ENCODE results near the gene CDH2. TPM values are rescaled to one million over a fixed set of nuclear protein-coding genes. Genes with fewer than 3 reads are reported as not detected.

Gene CDH2
- polyA plus RNA-seq, 1 donor from 2014 or later: 199 TPM

DNA sequence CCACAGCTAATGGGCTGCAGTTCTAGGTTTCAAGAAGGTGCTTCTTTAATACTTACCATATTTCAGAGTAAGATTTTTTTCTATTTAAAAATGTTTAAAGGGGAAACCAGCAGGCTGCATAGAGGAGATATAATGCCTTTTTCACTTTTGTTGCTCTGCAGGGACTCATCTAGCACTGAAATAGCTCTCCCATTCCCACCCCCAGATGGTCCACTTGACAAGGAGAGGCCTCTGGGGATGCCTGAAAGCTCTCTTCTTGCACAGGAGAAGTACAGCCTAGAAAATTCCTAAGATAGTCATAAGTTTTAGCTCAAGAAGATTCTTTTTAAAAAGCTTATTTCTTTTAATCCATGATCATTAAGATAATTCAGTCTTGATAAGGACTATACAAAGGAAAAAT lies 126.4 kb downstream of the CDH2 start:
- Histone ChIP-seq H4K20me1 (ENCODE audit: insufficient read depth) (no peaks in the 10 kb centered on the region), H3F3A (ENCODE audit: insufficient read depth, low read length, poor library complexity, severe bottlenecking) (no peaks in the 10 kb centered on the region), H3K27me3 (ENCODE audit: insufficient read depth, low read depth, low read length) (no peaks in the 10 kb centered on the region), H3K36me3 (ENCODE audit: insufficient read depth, low read length) (no peaks in the 10 kb centered on the region), H2AFZ (ENCODE audit: low read depth, low read length) (no peak overlapping the region), H3K9me2 (ENCODE audit: insufficient read depth, low read length) (no peaks in the 10 kb centered on the region), H3K9ac (ENCODE audit: low read length) (no peak overlapping the region), H3K27ac (ENCODE audit: low read length) (peak overlapping the region; percentile 2), H3K4me2 (ENCODE audit: low read length) (no peak overlapping the region), H3K79me2 (replicated peaks; ENCODE audit: insufficient read depth, low read length) (peaks cover 94% of the 10 kb centered on the region), H3K4me3 (ENCODE audit: low read length) (no peak overlapping the region), H3K9me3 (ENCODE audit: low read length) (no peaks in the 10 kb centered on the region)
- TF ChIP-seq REST (IDR thresholded peaks at IDR 0.05; ENCODE audit: borderline replicate concordance) (no peak), EZH2 (IDR thresholded peaks at IDR 0.05; ENCODE audit: borderline replicate concordance, insufficient read depth, low read length, poor library complexity, severe bottlenecking) (no peak)

DNA sequence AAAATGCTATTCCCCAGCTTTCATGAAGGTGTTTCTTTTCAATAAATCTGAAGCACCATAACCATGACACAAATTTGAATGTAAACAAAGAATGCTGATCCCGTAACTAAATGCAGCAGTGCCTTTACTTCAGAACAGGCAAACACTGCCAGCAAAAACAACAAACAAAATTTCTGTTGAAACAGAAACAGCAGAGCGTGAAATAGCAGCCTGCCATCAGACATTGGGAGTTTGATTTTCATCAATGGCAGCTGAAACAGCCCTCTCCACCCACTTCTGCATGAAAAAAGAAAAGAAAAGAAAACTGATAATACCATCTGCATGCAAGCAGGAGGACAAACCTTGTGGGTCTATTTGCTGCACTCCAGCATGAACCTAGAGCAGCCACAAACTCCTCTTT lies 128.3 kb downstream of the CDH2 start:
- H3K27ac ChIP-seq (ENCODE audit: low read length): no peak overlapping the region
- TF ChIP-seq SMC3 (conservative IDR thresholded peaks at IDR 0.05; ENCODE audit: poor library complexity) (no peak), TAF1 (IDR thresholded peaks at IDR 0.05; ENCODE audit: low read depth) (no peak), MXI1 (conservative IDR thresholded peaks at IDR 0.05; ENCODE audit: poor library complexity, severe bottlenecking) (no peak), RAD21 (conservative IDR thresholded peaks at IDR 0.05) (no peak), REST (IDR thresholded peaks at IDR 0.05; ENCODE audit: borderline replicate concordance) (no peak), EP300 (conservative IDR thresholded peaks at IDR 0.05; ENCODE audit: poor library complexity, severe bottlenecking) (no peak), POLR2AphosphoS5 (IDR thresholded peaks at IDR 0.05) (no peak), EZH2 (IDR thresholded peaks at IDR 0.05; ENCODE audit: borderline replicate concordance, insufficient read depth, low read length, poor library complexity, severe bottlenecking) (no peak), CTCF (IDR thresholded peaks at IDR 0.05; ENCODE audit: poor library complexity, severe bottlenecking) (no peak)
- no peaks in the 10 kb centered on the region for H4K20me1 ChIP-seq (ENCODE audit: insufficient read depth)
- H3K9me2 ChIP-seq (ENCODE audit: insufficient read depth, low read length): no peaks in the 10 kb centered on the region
- H3K79me2 ChIP-seq (replicated peaks; ENCODE audit: insufficient read depth, low read length): peaks cover 95% of the 10 kb centered on the region
- H3K4me2 ChIP-seq (ENCODE audit: low read length): no peak overlapping the region
- H3K9me3 ChIP-seq (ENCODE audit: low read length): no peaks in the 10 kb centered on the region
- H3K9ac ChIP-seq (ENCODE audit: low read length): no peak overlapping the region
- no peak overlapping the region for H2AFZ ChIP-seq (ENCODE audit: low read depth, low read length)
- H3K27me3 ChIP-seq (ENCODE audit: insufficient read depth, low read depth, low read length): no peaks in the 10 kb centered on the region
- H3K4me3 ChIP-seq (ENCODE audit: low read length): no peak overlapping the region
- H3K36me3 ChIP-seq (ENCODE audit: insufficient read depth, low read length): no peaks in the 10 kb centered on the region
- no peaks in the 10 kb centered on the region for H3F3A ChIP-seq (ENCODE audit: insufficient read depth, low read length, poor library complexity, severe bottlenecking)
